ENCODE measurements around the gene RFX4. TPM values are rescaled to one million over a fixed set of nuclear protein-coding genes. Genes with fewer than 3 reads are reported as not detected.

RFX4 gene
- total RNA-seq, 1 donor from 2014 or later = not detected

- no peak for DNase-seq (ENCODE audit: low read depth)
- Histone ChIP-seq H3K27me3 (ENCODE audit: control insufficient read depth, insufficient read depth, low read length) (no peaks in the 10 kb centered on the region), H3K36me3 (ENCODE audit: control insufficient read depth, insufficient read depth, low read length) (no peaks in the 10 kb centered on the region), H3K4me3 (ENCODE audit: low read depth, low read length) (no peak overlapping the region)
- TF ChIP-seq, protein P1, sequence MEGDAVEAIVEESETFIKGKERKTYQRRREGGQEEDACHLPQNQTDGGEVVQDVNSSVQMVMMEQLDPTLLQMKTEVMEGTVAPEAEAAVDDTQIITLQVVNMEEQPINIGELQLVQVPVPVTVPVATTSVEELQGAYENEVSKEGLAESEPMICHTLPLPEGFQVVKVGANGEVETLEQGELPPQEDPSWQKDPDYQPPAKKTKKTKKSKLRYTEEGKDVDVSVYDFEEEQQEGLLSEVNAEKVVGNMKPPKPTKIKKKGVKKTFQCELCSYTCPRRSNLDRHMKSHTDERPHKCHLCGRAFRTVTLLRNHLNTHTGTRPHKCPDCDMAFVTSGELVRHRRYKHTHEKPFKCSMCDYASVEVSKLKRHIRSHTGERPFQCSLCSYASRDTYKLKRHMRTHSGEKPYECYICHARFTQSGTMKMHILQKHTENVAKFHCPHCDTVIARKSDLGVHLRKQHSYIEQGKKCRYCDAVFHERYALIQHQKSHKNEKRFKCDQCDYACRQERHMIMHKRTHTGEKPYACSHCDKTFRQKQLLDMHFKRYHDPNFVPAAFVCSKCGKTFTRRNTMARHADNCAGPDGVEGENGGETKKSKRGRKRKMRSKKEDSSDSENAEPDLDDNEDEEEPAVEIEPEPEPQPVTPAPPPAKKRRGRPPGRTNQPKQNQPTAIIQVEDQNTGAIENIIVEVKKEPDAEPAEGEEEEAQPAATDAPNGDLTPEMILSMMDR (IDR thresholded peaks at IDR 0.05; ENCODE audit: insufficient read depth, low read length, poor library complexity, severe bottlenecking) = no peak
Observed at GRCh38 chr12:106631797-106632196, 49.0 kb downstream of the RFX4 start.

DNA sequence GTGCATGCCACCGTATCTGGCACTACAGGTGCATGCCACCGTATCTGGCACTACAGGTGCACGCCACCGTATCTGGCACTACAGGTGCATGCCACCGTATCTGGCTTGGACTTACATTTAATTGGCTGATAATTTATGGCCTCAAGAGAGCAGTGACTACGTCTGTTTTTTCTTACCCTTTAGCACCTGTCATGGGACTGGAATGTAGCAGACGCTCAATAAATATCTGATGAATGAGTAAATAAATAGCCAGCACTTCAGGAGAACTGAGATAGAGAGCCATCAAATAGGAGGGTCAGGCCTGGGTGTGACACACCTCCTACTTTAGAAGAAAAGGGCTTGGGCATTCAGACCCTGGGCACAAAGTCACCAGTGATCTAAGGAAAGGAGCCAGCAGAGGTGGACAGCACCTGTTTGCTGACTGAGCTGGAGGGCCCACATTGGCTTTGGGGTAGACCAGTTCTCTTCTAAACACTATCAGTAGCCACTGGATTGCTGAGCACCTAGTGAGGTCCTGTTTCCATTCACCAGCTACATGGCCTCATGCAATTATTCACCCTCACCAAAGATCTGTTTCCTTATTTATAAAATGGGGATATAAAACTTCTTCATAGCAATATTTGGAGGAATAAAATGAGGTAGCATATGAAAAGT lies 50.1 kb downstream of the RFX4 start:
- Histone ChIP-seq H3K27me3 (ENCODE audit: control insufficient read depth, insufficient read depth, low read length) (no peaks in the 10 kb centered on the region), H3K36me3 (ENCODE audit: control insufficient read depth, insufficient read depth, low read length) (no peaks in the 10 kb centered on the region), H3K4me3 (ENCODE audit: low read depth, low read length) (no peak overlapping the region)
- TF ChIP-seq, protein P1 (IDR thresholded peaks at IDR 0.05; ENCODE audit: insufficient read depth, low read length, poor library complexity, severe bottlenecking) = no peak
- DNase-seq (ENCODE audit: low read depth) = no peak

GRCh38 chr12:106633451-106633823 lies 50.6 kb downstream of the RFX4 start:
- no peaks in the 10 kb centered on the region for H3K36me3 ChIP-seq (ENCODE audit: control insufficient read depth, insufficient read depth, low read length)
- no peak overlapping the region for H3K4me3 ChIP-seq (ENCODE audit: low read depth, low read length)
- DNase-seq (ENCODE audit: low read depth) = no peak
- TF ChIP-seq, protein P1 (IDR thresholded peaks at IDR 0.05; ENCODE audit: insufficient read depth, low read length, poor library complexity, severe bottlenecking) = no peak
- H3K27me3 ChIP-seq (ENCODE audit: control insufficient read depth, insufficient read depth, low read length) = no peaks in the 10 kb centered on the region

DNA sequence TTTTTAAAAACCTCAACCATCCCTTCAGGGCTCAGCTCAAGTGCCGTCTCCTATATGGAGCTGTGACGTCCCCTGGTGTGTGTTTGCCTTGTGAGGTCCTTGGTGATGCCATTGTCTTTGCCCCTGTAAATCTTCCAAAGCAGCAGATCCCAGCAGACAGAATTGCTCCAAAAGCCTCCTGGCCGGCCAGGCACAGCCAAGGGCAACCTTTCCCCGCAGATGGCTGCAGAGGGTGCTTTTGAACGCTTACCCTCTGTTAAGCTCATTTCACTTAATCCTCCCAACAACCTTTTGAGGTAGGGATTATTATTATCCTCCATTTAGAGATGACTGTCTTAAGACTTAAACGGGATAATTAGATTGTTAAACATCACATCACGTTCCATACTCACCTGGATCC lies 51.4 kb downstream of the RFX4 start:
- H3K27me3 ChIP-seq (ENCODE audit: control insufficient read depth, insufficient read depth, low read length) = no peaks in the 10 kb centered on the region

DNA sequence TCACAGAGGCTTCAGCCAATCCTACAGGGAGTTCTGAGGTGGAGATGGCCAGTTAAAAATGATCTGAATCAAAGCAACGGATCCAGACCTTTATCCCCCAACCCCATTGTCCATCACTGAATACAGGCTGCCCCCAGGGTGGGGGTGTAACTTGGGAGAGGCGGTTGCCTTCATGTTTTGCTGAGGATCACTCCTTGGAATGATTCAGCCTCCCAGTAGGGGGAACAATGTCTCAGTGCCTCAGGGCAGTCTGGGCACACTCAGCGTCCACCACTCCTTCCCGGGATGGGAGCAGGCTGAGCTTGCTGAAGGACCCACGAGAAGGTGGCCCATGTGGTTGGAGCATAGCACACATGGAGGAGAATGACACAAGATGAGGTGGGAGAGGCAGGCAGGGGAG lies 60.2 kb downstream of the RFX4 start:
- Histone ChIP-seq H3K27me3 (ENCODE audit: control insufficient read depth, insufficient read depth, low read length) (no peaks in the 10 kb centered on the region), H3K4me3 (ENCODE audit: low read depth, low read length) (no peak overlapping the region), H3K36me3 (ENCODE audit: control insufficient read depth, insufficient read depth, low read length) (no peaks in the 10 kb centered on the region)
- TF ChIP-seq, protein P1 (IDR thresholded peaks at IDR 0.05; ENCODE audit: insufficient read depth, low read length, poor library complexity, severe bottlenecking) = no peak
- no peak for DNase-seq (ENCODE audit: low read depth)

More for the DNA sequence above, 51.4 kb downstream of the RFX4 start:
- H3K36me3 ChIP-seq (ENCODE audit: control insufficient read depth, insufficient read depth, low read length) = no peaks in the 10 kb centered on the region
- no peak overlapping the region for H3K4me3 ChIP-seq (ENCODE audit: low read depth, low read length)
- TF ChIP-seq, protein P1 (IDR thresholded peaks at IDR 0.05; ENCODE audit: insufficient read depth, low read length, poor library complexity, severe bottlenecking) = no peak
- DNase-seq (ENCODE audit: low read depth) = no peak

Data from kidney epithelial cell (primary cell).